ENCODE measurements around the gene CRYBG1. TPM values are rescaled to one million over a fixed set of nuclear protein-coding genes. Genes with fewer than 3 reads are reported as not detected.
A peak's percentile ranks its signal among the peaks of the same experiment; 100 is the strongest.

The CRYBG1 gene
- total and polyA plus RNA-seq, 5 donors from 2014 or later, result 16.4 to 83.8 (median 19.6) TPM

DNA sequence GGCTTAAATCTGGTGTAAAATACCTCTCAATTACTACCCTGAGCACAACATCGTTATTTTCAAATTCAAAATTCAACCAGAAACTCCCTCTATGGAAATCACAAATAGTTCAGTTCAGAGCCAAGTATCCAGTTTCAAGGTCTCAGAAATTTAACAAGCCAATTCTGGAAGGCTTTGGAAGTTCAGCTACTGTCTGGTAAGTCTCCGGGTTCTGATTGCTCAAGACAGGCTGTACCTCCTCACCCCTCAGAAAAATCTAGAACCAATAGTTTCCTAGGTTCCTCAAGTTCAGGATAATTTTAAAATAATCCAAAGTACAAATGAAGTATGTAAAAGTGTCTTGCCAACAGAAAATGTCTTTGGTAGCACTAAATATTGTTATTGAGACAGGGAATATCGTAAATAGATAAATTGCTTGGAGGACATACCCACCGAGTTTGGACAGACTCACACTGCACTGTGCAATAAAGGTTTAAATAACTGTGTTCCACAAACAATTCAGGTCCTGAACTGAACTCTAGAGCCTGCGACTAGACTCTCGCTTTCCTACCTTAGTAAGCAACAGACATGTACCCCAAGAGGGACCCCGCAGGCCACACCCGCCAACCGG is 35.7 kb upstream of the CRYBG1 start:
- Histone ChIP-seq H3K27ac (ENCODE audit: insufficient read depth, low read length, poor library complexity, severe bottlenecking) (peak overlapping the region; percentile 89), H3K4me1 (ENCODE audit: control insufficient read depth, insufficient read depth, low read length, poor library complexity, severe bottlenecking) (peaks cover 29% of the 10 kb centered on the region), H3K36me3 (ENCODE audit: control insufficient read depth, insufficient read depth, low read length) (peaks cover 2% of the 10 kb centered on the region), H3K27me3 (ENCODE audit: control insufficient read depth, insufficient read depth, low read length) (peaks cover 4% of the 10 kb centered on the region), H3K9me3 (ENCODE audit: control insufficient read depth in 2 of 2, low read length in 2 of 2) (no peaks in the 10 kb centered on the region), H3K4me3 (ENCODE audit: low read depth, low read length) (peak overlapping the region; percentile 94)
- peaks cover 29% of the 10 kb centered on the region for H3K27me3 Mint-ChIP-seq
- H3K27ac Mint-ChIP-seq, result peak overlapping the region; percentile 98 to 99 (median 99)
- H3K4me1 Mint-ChIP-seq, result peaks cover 37 to 61% (median 49%) of the 10 kb centered on the region in 4 donors
- peaks cover 4% of the 10 kb centered on the region for H3K36me3 Mint-ChIP-seq
- no peak for DNase-seq
- H3K4me3 Mint-ChIP-seq, result peak overlapping the region; percentile 98 to 100 (median 99)
- ATAC-seq (ENCODE audit: low read depth in 2 of 2), result no peak
- peaks cover 0 to 2% (median 0%) of the 10 kb centered on the region in 7 donors for H3K9me3 Mint-ChIP-seq

DNA sequence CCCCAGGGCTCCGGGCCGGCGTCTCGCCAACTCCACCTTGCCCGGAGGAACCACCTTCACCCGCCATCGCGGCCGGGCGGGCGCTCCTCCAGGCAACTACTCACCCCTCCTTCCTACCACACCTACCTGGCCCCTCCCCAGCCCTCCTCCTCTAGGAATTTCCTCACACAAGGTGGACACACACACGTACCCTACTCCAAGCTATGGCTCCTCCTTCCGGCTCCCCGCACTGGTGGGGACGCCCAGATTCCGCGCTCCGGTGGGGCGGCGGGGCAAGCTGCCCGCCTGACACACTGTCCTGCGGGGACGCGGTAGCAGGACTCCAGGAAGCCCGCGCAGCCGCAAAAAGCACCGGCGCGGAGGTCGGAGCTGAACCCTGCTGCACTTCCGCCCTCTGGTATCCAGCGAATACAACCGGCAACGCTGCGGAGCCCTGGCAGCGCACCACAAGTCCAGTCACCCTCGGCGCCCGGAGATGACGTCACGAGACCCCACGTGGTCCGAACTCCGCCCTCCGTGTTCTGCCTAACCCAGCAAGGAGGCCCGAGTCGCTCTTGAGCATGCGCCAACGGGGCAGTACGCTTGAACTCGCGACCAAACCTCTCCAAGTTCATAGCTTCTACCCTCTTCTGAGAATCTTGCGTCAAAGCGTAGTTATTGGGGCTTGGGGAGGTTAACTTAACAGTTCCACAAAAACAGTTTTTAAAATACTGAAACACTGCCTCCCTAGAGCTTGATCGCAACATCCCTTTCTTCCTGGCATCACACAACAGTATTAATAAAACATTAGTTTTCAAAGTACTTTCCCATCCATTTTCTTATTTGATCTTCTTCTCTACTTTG is 35.0 kb upstream of the CRYBG1 start, which contains the start of gene ATG5:
TSS of gene ATG5 (minus strand) at position 425 of the 843 bp plus-strand sequence. CDS start 9,552 bp downstream, outside the sequence.
- H3K27me3 Mint-ChIP-seq, result peaks cover 36% of the 10 kb centered on the region

DNA sequence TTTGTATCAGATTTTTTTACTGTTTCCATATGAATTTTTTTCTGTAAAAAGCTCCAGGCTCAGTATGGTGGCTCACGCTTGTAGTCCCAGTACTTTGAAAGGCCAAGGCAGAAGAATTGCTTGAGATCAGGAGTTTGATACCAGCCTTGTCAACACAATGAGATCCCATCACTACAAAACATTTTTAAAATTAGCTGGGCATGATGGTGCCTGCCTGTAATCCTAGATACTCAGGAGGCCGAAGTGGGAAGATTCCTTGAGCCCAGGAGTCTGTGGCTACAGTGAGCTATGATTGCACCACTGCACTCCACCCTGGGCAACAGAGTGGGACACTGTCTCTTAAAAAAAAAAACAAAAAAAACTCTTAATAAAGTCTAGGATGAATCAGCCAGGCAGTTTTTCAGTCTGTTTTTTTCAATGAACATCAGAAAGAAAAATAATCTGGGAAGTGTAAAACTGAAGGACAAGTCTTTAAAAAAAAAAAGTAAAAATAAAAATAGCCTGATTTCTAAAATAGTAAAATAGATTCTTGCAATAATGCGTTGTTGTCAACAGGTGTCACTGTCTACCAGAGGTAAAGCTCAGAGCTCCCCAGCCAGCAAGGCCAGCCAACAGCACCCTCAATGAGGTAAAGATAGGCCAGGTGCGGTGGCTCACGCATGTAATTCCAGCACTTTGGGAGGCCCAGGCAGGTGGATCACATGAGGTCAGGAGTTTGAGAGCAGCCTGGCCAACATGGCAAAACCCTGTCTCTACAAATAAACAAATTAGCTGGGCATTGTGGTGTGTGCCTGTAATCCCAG is 25.7 kb upstream of the CRYBG1 start:
- DNase-seq, result peak; percentile 21 to 72 (median 68)
- H3K27ac ChIP-seq (ENCODE audit: insufficient read depth, low read length, poor library complexity, severe bottlenecking), result no peak overlapping the region
- H3K4me3 ChIP-seq (ENCODE audit: low read depth, low read length), result no peak overlapping the region
- no peaks in the 10 kb centered on the region for H3K4me1 ChIP-seq (ENCODE audit: control insufficient read depth, insufficient read depth, low read length, poor library complexity, severe bottlenecking)
- peak; percentile 75 to 78 for ATAC-seq (ENCODE audit: low read depth in 2 of 2)
- no peaks in the 10 kb centered on the region for H3K36me3 ChIP-seq (ENCODE audit: control insufficient read depth, insufficient read depth, low read length)
- Mint-ChIP-seq H3K4me3 (no peak overlapping the region), H3K27ac (no peak overlapping the region), H3K9me3 (peaks cover 0 to 2% (median 0%) of the 10 kb centered on the region in 7 donors), H3K27me3 (peaks cover 46% of the 10 kb centered on the region), H3K4me1 (peaks cover 0 to 3% (median 1%) of the 10 kb centered on the region in 4 donors), H3K36me3 (no peaks in the 10 kb centered on the region)
- H3K9me3 ChIP-seq (ENCODE audit: control insufficient read depth in 2 of 2, low read length in 2 of 2), result no peaks in the 10 kb centered on the region
- peaks cover 19% of the 10 kb centered on the region for H3K27me3 ChIP-seq (ENCODE audit: control insufficient read depth, insufficient read depth, low read length)

More for the DNA sequence above, 35.0 kb upstream of the CRYBG1 start, which contains the start of gene ATG5:
- H3K4me3 Mint-ChIP-seq, result peak within 1 kb of the TSS; percentile 98 to 100 (median 99)
- ATAC-seq (ENCODE audit: low read depth in 2 of 2) (peak; percentile 93 to 94), DNase-seq (peak; percentile 99 to 100 (median 100))
- peaks cover 3% of the 10 kb centered on the region for H3K36me3 Mint-ChIP-seq
- Histone ChIP-seq H3K4me1 (ENCODE audit: control insufficient read depth, insufficient read depth, low read length, poor library complexity, severe bottlenecking) (peaks cover 21% of the 10 kb centered on the region), H3K27me3 (ENCODE audit: control insufficient read depth, insufficient read depth, low read length) (peaks cover 8% of the 10 kb centered on the region), H3K4me3 (ENCODE audit: low read depth, low read length) (peak within 1 kb of the TSS; percentile 94), H3K27ac (ENCODE audit: insufficient read depth, low read length, poor library complexity, severe bottlenecking) (peak within 1 kb of the TSS; percentile 89), H3K9me3 (ENCODE audit: control insufficient read depth in 2 of 2, low read length in 2 of 2) (no peaks in the 10 kb centered on the region), H3K36me3 (ENCODE audit: control insufficient read depth, insufficient read depth, low read length) (no peaks in the 10 kb centered on the region)
- H3K9me3 Mint-ChIP-seq, result peaks cover 0 to 2% (median 0%) of the 10 kb centered on the region in 7 donors
- peaks cover 34 to 55% (median 43%) of the 10 kb centered on the region in 4 donors for H3K4me1 Mint-ChIP-seq
- peak within 1 kb of the TSS; percentile 98 to 99 (median 99) for H3K27ac Mint-ChIP-seq

DNA sequence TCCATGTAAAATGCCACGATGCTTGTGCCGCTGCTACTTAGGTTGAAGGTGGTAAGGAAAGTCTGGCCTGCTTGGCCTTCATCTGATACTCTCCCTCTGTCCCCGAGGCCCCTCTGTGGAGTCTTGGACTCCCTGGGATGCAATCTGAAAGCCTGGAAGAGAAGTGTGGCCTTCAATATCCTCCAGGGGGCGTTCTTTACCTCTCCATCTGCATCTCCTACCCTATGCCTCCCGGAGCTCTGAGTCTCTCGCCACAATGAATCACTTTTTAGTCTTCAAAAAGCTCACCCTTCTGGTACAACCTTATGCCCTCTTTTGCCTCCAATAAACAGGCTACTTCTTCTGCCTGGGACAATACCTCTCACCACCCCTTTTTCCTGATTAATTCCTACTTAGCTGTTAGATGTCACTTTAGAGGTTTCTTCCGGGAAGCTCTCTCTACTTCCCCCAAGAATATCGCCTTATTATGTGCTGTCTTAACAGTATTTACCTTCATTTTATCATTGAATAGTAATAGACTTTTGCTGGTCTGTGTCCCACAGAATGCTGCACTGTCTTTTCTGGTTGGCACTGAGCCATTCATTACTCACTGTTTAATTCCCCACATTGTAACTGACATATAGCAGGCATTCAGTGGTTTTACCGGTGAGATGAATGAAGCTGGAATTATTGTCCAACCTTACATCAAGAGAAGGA is 21.0 kb upstream of the CRYBG1 start:
- no peaks in the 10 kb centered on the region for H3K4me1 ChIP-seq (ENCODE audit: control insufficient read depth, insufficient read depth, low read length, poor library complexity, severe bottlenecking)
- H3K4me3 ChIP-seq (ENCODE audit: low read depth, low read length), result peak overlapping the region; percentile 35
- Mint-ChIP-seq H3K4me1 (peaks cover 0 to 3% (median 1%) of the 10 kb centered on the region in 4 donors), H3K27me3 (peaks cover 31% of the 10 kb centered on the region), H3K4me3 (no peak overlapping the region), H3K27ac (no peak overlapping the region), H3K9me3 (peaks cover 0 to 2% (median 0%) of the 10 kb centered on the region in 7 donors), H3K36me3 (no peaks in the 10 kb centered on the region)
- ATAC-seq (ENCODE audit: low read depth in 2 of 2), result peak; percentile 76 to 80
- DNase-seq, result peak; percentile 13 to 57 (median 44)
- H3K27me3 ChIP-seq (ENCODE audit: control insufficient read depth, insufficient read depth, low read length), result peaks cover 21% of the 10 kb centered on the region
- no peaks in the 10 kb centered on the region for H3K36me3 ChIP-seq (ENCODE audit: control insufficient read depth, insufficient read depth, low read length)
- H3K27ac ChIP-seq (ENCODE audit: insufficient read depth, low read length, poor library complexity, severe bottlenecking), result no peak overlapping the region
- H3K9me3 ChIP-seq (ENCODE audit: control insufficient read depth in 2 of 2, low read length in 2 of 2), result no peaks in the 10 kb centered on the region

DNA sequence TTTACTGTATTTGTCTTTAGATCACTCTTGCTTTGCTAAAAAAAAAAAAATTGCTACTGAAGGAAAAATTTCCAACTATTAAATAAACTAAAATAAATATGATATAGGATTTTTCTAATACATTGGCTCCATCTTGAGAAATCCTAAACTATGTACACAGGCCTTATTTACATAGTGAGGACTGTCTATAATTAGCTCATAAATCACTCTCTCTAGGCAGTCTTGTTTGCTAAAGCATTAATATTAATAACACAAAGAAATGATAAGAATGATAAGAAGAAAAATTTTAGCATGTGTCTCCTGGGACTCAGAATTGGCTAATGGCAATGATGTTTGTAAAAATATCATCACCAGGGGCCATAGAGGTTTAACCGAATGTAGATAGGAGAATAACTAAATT is 13.3 kb upstream of the CRYBG1 start:
- H3K4me1 ChIP-seq (ENCODE audit: control insufficient read depth, insufficient read depth, low read length, poor library complexity, severe bottlenecking), result no peaks in the 10 kb centered on the region
- H3K9me3 Mint-ChIP-seq, result peaks cover 0 to 3% (median 0%) of the 10 kb centered on the region in 7 donors
- H3K27me3 ChIP-seq (ENCODE audit: control insufficient read depth, insufficient read depth, low read length), result peaks cover 29% of the 10 kb centered on the region
- no peaks in the 10 kb centered on the region for H3K36me3 Mint-ChIP-seq
- ATAC-seq (ENCODE audit: low read depth in 2 of 2) (no peak), DNase-seq (no peak)
- H3K9me3 ChIP-seq (ENCODE audit: control insufficient read depth in 2 of 2, low read length in 2 of 2), result peaks cover 0 to 3% of the 10 kb centered on the region in 2 experiments
- H3K4me3 Mint-ChIP-seq, result no peak overlapping the region
- no peak overlapping the region for H3K27ac Mint-ChIP-seq
- H3K27me3 Mint-ChIP-seq, result peaks cover 37% of the 10 kb centered on the region
- no peak overlapping the region for H3K27ac ChIP-seq (ENCODE audit: insufficient read depth, low read length, poor library complexity, severe bottlenecking)
- no peaks in the 10 kb centered on the region for H3K4me1 Mint-ChIP-seq
- H3K36me3 ChIP-seq (ENCODE audit: control insufficient read depth, insufficient read depth, low read length), result no peaks in the 10 kb centered on the region
- H3K4me3 ChIP-seq (ENCODE audit: low read depth, low read length), result no peak overlapping the region

DNA sequence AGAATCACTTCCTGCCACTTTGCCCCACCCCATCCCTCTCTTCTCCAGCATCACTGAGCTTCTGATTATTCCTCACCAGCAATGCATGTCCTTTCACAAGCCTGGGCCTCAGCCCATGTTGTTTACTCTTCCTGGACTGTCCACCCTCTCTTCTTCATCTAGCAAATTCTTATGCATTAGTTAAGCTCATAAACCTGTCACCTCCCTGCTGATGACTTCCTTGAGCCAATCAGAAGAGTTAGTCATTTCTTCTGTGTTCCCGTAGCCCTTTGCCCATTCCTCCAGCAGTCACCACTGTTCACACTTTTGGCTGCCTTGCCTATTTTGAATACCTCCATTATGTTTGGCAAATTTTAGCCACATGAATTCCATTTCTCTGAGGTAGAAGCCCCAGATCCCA is 4.1 kb upstream of the CRYBG1 start:
- H3K27me3 ChIP-seq (ENCODE audit: control insufficient read depth, insufficient read depth, low read length), result peaks cover 44% of the 10 kb centered on the region
- H3K36me3 ChIP-seq (ENCODE audit: control insufficient read depth, insufficient read depth, low read length), result no peaks in the 10 kb centered on the region
- Mint-ChIP-seq H3K27me3 (peaks cover 78% of the 10 kb centered on the region), H3K9me3 (peaks cover 0 to 7% (median 4%) of the 10 kb centered on the region in 7 donors), H3K4me3 (no peak overlapping the region), H3K27ac (no peak overlapping the region), H3K4me1 (peaks cover 0 to 9% (median 7%) of the 10 kb centered on the region in 4 donors), H3K36me3 (no peaks in the 10 kb centered on the region)
- peaks cover 15% of the 10 kb centered on the region for H3K4me1 ChIP-seq (ENCODE audit: control insufficient read depth, insufficient read depth, low read length, poor library complexity, severe bottlenecking)
- no peak overlapping the region for H3K27ac ChIP-seq (ENCODE audit: insufficient read depth, low read length, poor library complexity, severe bottlenecking)
- H3K4me3 ChIP-seq (ENCODE audit: low read depth, low read length), result no peak overlapping the region
- DNase-seq (no peak), ATAC-seq (ENCODE audit: low read depth in 2 of 2) (no peak)
- H3K9me3 ChIP-seq (ENCODE audit: control insufficient read depth in 2 of 2, low read length in 2 of 2), result peaks cover 0 to 6% of the 10 kb centered on the region in 2 experiments

Data from CD4-positive, CD25-positive, alpha-beta regulatory T cell (primary cell).